ENCODE results near the gene CDC42BPG.

- no peak for TF ChIP-seq CTCF (tag by site-specific recombination; IDR thresholded peaks at IDR 0.05)
- no peak for TF ChIP-seq ZNF366 (tag by site-specific recombination; conservative IDR thresholded peaks at IDR 0.05)
- TF ChIP-seq ZBTB44 (tag by site-specific recombination; IDR thresholded peaks at IDR 0.05): no peak
- no peak for TF ChIP-seq ZBTB1 (tag by site-specific recombination; IDR thresholded peaks at IDR 0.05)
- no peak for TF ChIP-seq ZNF140 (tag by site-specific recombination; IDR thresholded peaks at IDR 0.05)
- TF ChIP-seq ZNF639 (tag by site-specific recombination; IDR thresholded peaks at IDR 0.05): no peak
- no peak for TF ChIP-seq ZNF175 (tag by site-specific recombination; IDR thresholded peaks at IDR 0.05)
These were observed 645 bp downstream of the CDC42BPG start for GRCh38 chr11:64843686-64844329.

Data from HEK293 (cell line).